Fibroblast of lung (primary cell): ENCODE results near the gene GGCT. TPM values are rescaled to one million over a fixed set of nuclear protein-coding genes. Genes with fewer than 3 reads are reported as not detected.

Experiments used
- DNase-seq, 2 donors: peaks; one replicate each; pipeline versions ENCODE4 v3.0.0 to v3.0.0-alpha.2; 2010; ENCODE audit warnings: low read depth in 2 of 2
- H2AFZ ChIP-seq: 2 replicates; pipeline ENCODE4 v1.5.1; 2012; ENCODE audit warnings: low read length, control low read depth, inconsistent platforms
- H3K27ac ChIP-seq: 2 replicates; pipeline ENCODE4 v1.5.1; 2011; ENCODE audit warnings: low read length, control low read depth; ENCODE audit not compliant: insufficient read depth
- H3K27me3 ChIP-seq: 2 replicates; pipeline ENCODE4 v1.5.1; 2011; ENCODE audit warnings: mild to moderate bottlenecking, low read length; ENCODE audit not compliant: control insufficient read depth, insufficient read depth
- H3K36me3 ChIP-seq: 2 replicates; pipeline ENCODE4 v1.5.1; 2011; ENCODE audit warnings: low read length; ENCODE audit not compliant: control insufficient read depth, insufficient read depth
- H3K4me1 ChIP-seq: 2 replicates; pipeline ENCODE4 v1.5.1; 2011; ENCODE audit warnings: low read length; ENCODE audit not compliant: control insufficient read depth, insufficient read depth; ENCODE audit errors: extremely low read depth
- H3K4me2 ChIP-seq: 2 replicates; pipeline ENCODE4 v1.5.1; 2011; ENCODE audit warnings: low read length, control low read depth; ENCODE audit not compliant: insufficient read depth; ENCODE audit errors: extremely low read depth
- H3K4me3 ChIP-seq, 4 experiments: fragments of 200-600 bp in 1 of 4; sonication (generic) in 1 of 4; replicated peaks in 1 of 4; 2 replicates each; pipeline ENCODE4 v1.5.1; 2011 to 2016; ENCODE audit warnings: low read length in 4 of 4, low read depth in 3 of 4, mild to moderate bottlenecking in 3 of 4, control low read depth in 2 of 4, inconsistent platforms in 1 of 4, mixed read lengths in 1 of 4; ENCODE audit not compliant: insufficient read depth in 1 of 4; ENCODE audit errors: control extremely low read depth in 1 of 4
- H3K79me2 ChIP-seq: 2 replicates; pipeline ENCODE4 v1.5.1; 2012; ENCODE audit warnings: mild to moderate bottlenecking, low read length, inconsistent platforms; ENCODE audit not compliant: control insufficient read depth, insufficient read depth
- H3K9ac ChIP-seq: 2 replicates; pipeline ENCODE4 v1.5.1; 2011; ENCODE audit warnings: mild to moderate bottlenecking, low read length, control low read depth; ENCODE audit not compliant: insufficient read depth
- H3K9me3 ChIP-seq: 2 replicates; pipeline ENCODE4 v1.5.1; 2012; ENCODE audit warnings: low read depth, low read length; ENCODE audit not compliant: control insufficient read depth, insufficient read depth
- H4K20me1 ChIP-seq: 2 replicates; pipeline ENCODE4 v1.5.1; 2011; ENCODE audit warnings: low read length; ENCODE audit not compliant: control insufficient read depth, insufficient read depth; ENCODE audit errors: extremely low read depth
- EZH2 ChIP-seq: IDR thresholded peaks from 2 replicates; pipeline ENCODE4 v1.5.1; 2012; ENCODE audit warnings: low read length, control low read depth, mild to moderate bottlenecking; ENCODE audit errors: missing control alignments
- polyA plus RNA-seq, 2 donors: library from polyadenylated mRNA; depleted of rRNA in 1 of 2; stranded (reverse) in 1 of 2; unstranded in 1 of 2; fragments of >200 nt; gene quantifications; 2 replicates each; pipeline ENCODE4 v1.2.1, GENCODE V29; 2011 to 2012; ENCODE audit warnings: missing spikeins in 1 of 2
- total RNA-seq: library from RNA; depleted of rRNA; stranded (reverse); fragments of >200 nt; gene quantifications from 2 replicates; pipeline ENCODE4 v1.2.1, GENCODE V29; 2014
- TF ChIP-seq, protein P1 (sequence below), 2 donors: IDR thresholded peaks in 1 of 2; conservative IDR thresholded peaks in 1 of 2; 1 replicate in 1 of 2; 2 replicates in 1 of 2; pipeline ENCODE4 v1.5.1; 2011 to 2012; ENCODE audit warnings: low read length in 2 of 2, control low read depth in 1 of 2, inconsistent platforms in 1 of 2, low read depth in 1 of 2, mild to moderate bottlenecking in 1 of 2

GGCT gene
- total and polyA plus RNA-seq, 2 donors (not counting 1 experiment from before 2014, with no cell fraction given) = 21.6 to 24.6 TPM

DNA sequence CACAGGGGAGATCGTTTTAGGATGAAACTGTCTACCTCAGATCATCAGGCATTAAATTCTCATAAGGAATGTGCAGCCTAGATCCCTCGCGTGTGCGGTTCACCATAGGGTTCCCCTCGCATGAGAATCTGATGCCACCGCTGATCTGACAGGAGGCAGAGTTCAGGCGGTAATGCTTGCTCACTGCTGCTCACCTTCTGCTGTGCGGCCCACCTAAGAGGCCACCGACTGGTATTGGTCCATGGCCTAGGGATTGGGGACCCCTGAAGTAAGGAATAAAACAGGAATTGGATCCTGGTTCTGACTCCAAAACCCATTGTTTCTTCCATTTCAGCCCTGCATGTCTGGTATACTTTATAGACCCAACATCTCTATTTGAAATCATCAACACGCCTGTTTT is 30.1 kb downstream of the GGCT start:
- Histone ChIP-seq H3K4me1 (peaks cover 46% of the 10 kb centered on the region), H3K4me2 (no peak overlapping the region), H3K4me3 (no peak overlapping the region), H3K9me3 (no peaks in the 10 kb centered on the region), H3K9ac (no peak overlapping the region), H3K36me3 (no peaks in the 10 kb centered on the region), H3K79me2 (peaks cover 2% of the 10 kb centered on the region), H2AFZ (no peak overlapping the region), H3K27ac (peak overlapping the region; percentile 55), H3K27me3 (no peaks in the 10 kb centered on the region), H4K20me1 (no peaks in the 10 kb centered on the region)
- TF ChIP-seq EZH2 = no peak
- TF ChIP-seq, protein P1, sequence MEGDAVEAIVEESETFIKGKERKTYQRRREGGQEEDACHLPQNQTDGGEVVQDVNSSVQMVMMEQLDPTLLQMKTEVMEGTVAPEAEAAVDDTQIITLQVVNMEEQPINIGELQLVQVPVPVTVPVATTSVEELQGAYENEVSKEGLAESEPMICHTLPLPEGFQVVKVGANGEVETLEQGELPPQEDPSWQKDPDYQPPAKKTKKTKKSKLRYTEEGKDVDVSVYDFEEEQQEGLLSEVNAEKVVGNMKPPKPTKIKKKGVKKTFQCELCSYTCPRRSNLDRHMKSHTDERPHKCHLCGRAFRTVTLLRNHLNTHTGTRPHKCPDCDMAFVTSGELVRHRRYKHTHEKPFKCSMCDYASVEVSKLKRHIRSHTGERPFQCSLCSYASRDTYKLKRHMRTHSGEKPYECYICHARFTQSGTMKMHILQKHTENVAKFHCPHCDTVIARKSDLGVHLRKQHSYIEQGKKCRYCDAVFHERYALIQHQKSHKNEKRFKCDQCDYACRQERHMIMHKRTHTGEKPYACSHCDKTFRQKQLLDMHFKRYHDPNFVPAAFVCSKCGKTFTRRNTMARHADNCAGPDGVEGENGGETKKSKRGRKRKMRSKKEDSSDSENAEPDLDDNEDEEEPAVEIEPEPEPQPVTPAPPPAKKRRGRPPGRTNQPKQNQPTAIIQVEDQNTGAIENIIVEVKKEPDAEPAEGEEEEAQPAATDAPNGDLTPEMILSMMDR (conservative IDR thresholded peaks at IDR 0.05 in 1 of 2, IDR thresholded peaks at IDR 0.05 in 1 of 2; ENCODE audit: low read depth in 1 of 2, low read length in 2 of 2) = no peak
- DNase-seq = no peak

DNA sequence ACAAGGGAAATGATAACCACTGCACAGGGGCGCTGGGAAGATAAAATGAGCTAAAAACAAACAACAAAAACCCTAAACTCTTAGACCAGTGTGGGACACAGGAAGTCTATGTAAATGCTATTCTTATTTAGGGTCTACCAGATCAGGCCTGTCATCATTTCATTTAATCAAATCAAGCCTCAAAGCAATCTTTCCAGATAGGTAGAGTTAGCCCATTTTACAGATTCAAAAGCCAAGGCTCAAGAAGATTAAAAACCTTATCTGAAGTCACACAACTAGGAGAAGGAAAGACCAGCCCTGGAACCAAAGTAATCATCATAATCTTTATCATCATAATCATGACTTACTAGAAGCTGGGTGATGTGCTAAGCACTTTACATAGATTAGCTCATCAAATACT is 30.7 kb downstream of the GGCT start:
- no peaks in the 10 kb centered on the region for H3K36me3 ChIP-seq
- H3K9me3 ChIP-seq = no peaks in the 10 kb centered on the region
- no peak for DNase-seq
- no peak overlapping the region for H2AFZ ChIP-seq
- H3K27ac ChIP-seq = no peak overlapping the region
- H3K79me2 ChIP-seq = peaks cover 2% of the 10 kb centered on the region
- H3K4me3 ChIP-seq = no peak overlapping the region
- H3K27me3 ChIP-seq = no peaks in the 10 kb centered on the region
- H4K20me1 ChIP-seq = no peaks in the 10 kb centered on the region
- H3K4me1 ChIP-seq = peaks cover 48% of the 10 kb centered on the region
- TF ChIP-seq EZH2 = no peak
- TF ChIP-seq, protein P1 (conservative IDR thresholded peaks at IDR 0.05 in 1 of 2, IDR thresholded peaks at IDR 0.05 in 1 of 2; ENCODE audit: low read depth in 1 of 2, low read length in 2 of 2) = no peak
- H3K4me2 ChIP-seq = no peak overlapping the region
- no peak overlapping the region for H3K9ac ChIP-seq

DNA sequence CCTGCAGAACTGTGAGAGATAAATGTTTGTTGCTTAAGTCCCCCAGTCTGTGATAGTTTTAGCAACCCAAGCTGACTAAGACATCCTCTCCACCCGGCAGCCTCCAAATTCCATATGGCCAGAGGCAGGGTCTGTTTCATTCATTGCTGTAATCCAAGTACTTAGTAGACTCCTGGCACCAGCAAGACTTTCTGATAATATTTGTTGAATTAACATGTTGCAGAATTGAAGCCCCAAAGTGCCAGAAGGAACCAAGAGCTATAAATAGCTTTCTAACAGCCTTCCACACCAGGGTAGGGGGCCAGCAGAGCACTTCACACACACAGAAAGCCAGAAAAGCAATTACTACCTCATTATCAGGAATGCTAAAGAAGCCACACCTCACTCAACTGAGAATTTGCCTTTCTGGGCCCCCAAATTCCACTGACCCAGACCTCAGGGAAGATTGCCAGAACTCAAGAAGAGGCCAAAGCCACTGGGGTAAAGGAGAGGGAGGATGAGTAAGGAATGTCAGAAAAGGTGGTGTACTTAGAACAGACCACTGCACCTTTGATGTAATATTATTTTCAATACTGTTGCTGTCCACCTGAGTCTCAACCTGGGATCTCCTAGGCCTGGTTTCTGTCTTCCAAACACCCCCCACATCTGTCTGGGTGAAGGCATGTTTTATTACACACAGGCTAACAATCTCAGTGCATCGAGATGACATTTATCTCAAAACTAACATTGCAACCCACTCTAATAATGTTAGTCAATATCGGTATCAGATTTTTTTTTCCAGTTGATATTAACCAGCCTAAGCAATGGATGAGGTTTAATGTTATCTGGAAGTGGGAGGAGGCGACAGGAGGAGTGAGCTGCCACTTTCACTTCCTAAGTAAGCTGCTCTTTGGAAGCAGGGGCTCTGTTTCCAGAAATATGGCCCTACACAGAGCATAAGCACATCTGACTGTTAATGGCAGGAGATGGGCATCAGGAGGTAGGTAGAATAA is 31.5 kb downstream of the GGCT start:
- H3K79me2 ChIP-seq = peaks cover 2% of the 10 kb centered on the region
- H4K20me1 ChIP-seq = no peaks in the 10 kb centered on the region
- no peak for TF ChIP-seq EZH2
- TF ChIP-seq, protein P1 (conservative IDR thresholded peaks at IDR 0.05 in 1 of 2, IDR thresholded peaks at IDR 0.05 in 1 of 2; ENCODE audit: low read depth in 1 of 2, low read length in 2 of 2) = no peak
- peak; percentile 83 to 86 for DNase-seq
- H3K9me3 ChIP-seq = no peaks in the 10 kb centered on the region
- H2AFZ ChIP-seq = no peak overlapping the region
- H3K27ac ChIP-seq = peak overlapping the region; percentile 26
- no peak overlapping the region for H3K4me3 ChIP-seq
- H3K27me3 ChIP-seq = no peaks in the 10 kb centered on the region
- H3K36me3 ChIP-seq = no peaks in the 10 kb centered on the region
- no peak overlapping the region for H3K9ac ChIP-seq
- no peak overlapping the region for H3K4me2 ChIP-seq
- peaks cover 51% of the 10 kb centered on the region for H3K4me1 ChIP-seq
